SIG-M5 (cell line): ENCODE measurements around the gene GCSAML.
"Not testable (repeated sequence)": the region's sequence is repeated elsewhere in the genome, so short reads cannot be mapped to it uniquely, and the experiment has no call there.

Experiments
- DNase-seq: peaks from one replicate; lab custom pipeline; 2025; lab: John Stamatoyannopoulos, UW

GCSAML gene

DNA sequence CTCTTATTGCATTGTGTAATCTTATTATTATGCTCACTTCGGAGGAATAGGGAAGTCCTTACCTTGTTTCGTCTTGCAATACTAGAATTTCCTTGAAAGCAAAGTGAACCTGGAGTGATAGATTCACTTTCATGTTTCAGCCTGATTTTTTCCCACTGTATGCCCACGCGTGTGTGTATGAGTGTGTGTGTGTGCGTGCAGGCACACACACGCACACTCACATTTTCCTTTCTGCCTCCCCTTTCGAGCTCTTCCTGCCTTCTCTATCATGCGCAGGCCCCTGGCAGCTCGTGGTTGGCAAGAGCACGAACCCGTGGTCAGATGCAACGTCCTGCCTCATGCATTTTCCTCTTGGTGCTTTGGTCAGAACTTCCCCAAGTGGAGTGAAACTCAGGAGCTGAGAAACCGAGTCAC lies at the start of gene GCSAML:
Gene GCSAML, plus strand, starts transcription at position 366 of the 414 bp plus-strand sequence. CDS start 58 bp downstream, outside the sequence.
- DNase-seq: no peak

DNA sequence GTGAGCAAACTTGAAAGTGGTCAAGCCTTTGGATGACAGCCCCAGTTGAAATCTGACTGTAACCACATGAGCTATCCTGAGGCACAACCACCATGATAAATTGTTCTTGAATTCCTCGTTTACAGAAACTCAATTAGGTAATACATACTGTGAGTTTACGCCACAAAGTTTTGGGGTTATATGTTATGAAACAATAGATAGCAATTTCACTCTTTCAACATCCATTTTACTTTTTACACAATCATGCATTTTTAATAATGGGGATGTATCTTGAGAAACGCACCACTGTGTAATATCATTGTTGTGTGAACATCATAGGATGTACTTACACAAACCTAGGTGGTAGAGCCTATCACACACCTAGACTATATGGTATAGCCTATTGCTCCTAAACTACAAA lies 48.1 kb upstream of the GCSAML start:
- DNase-seq: no peak

DNA sequence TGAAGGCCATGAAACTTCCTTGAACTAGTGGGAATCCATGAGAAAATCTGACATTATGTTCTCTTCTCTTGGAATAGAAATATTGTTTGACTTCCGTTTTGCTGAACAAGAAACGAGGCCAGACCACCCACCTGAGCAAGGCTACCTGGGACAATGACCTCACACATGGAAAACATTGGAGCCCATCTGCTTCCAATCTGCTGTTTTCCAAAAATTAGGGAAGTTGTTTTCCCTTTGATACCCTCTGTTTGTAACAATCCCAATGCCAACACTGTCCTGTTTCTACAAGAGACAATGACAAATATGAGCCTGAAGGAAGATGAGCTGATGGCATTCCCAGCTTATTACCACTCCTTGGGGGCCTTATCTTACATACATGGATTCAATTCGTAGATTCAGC lies 42.1 kb upstream of the GCSAML start:
- no peak for DNase-seq

DNA sequence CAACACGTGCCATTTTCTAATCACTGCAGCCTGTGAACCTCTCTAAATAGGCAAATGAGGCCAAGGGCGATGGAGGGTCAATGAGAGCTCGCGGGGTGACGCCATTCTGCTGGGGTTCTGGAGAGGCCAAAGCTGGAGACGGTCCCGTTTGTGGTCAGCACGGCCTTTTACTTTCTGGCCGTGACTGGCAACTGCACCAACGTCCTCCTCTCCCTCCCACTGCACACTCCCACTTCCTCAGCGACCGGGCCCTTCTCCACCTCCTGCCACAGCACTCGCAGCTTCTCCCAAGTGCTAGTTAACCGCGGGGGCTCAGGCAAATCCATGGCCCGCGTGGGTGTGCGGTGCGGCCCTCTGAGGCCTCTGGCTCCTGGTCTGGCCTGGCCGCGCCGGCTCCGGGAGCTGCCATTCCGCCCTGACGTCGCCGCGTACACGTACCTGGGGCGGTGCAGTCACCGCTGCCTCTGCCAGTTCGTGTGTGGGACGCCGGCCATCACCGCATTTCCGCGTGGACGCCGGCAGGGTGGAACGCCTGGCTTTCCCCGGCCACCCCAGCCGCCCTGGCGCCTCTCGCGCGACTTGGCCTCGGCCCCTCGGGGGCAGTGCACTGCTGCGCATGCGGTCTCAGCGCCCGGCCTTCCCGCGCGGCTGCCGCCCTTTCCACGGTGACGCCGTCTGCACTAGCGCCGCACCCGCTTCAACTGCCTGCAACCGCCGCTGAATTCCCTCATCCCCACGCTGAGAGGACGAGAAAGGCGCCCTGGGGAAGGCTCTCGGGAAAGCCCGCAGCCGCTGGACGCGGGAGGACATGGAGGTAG lies 30.9 kb upstream of the GCSAML start:
- DNase-seq: no peak

DNA sequence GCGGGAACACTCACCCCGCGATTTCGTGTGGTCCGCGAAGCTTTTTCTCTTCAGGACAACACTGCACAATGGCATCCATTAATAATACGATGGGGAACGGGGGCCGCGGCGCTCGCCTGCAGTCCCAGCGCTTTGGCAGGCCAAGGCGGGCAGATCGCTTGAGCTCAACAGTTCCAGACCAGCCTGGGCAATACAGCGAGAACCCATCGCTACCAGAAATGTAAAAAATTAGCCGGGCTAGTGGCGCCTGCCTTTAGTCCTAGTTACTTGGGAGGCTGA lies 30.4 kb upstream of the GCSAML start:
- DNase-seq: no peak

DNA sequence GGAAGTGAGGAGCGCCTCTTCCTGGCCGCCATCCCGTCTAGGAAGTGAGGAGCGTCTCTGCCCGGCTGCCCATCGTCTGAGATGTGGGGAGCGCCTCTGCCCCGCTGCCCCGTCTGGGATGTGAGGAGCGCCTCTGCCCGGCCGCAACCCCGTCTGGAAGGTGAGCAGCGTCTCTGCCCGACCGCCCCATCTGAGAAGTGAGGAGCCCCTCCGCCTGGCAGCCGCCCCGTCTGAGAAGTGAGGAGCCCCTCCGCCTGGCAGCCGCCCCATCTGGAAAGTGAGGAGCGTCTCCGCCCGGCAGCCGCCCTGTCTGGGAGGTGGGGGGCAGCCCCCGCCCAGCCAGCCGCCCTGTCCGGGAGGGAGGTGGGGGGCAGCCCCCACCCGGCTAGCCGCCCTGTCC lies 27.0 kb upstream of the GCSAML start:
- not testable (repeated sequence) for DNase-seq

DNA sequence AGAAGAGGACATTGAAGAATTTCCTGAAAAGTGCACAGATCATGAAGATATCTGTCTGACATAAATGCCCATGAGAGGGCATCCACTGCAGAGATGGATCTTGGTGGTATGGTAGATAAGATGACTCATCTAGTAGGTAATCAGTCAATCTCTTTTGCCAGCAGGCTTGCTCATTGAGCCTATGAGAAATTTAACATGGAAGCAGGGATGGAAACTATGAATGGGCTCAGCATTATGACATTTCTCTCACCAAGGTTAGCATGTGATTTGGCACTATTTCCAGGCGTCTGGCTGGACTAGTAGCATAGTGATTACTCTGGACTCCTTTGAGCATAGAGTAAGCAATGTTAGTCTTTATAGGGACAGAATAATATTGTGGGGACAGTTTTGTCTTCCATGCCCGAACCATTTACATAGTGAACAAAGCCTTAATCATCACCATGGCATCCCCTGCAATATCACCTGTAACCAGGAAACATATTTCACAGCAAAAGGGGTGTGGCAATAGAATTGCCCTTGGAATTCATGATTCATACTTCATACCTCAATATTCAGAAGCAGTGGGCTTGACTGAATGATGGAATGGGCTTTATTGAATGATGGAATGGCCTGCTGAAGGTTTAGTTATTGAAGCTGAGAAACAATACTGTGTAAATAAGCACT lies 20.0 kb upstream of the GCSAML start:
- DNase-seq: no peak

DNA sequence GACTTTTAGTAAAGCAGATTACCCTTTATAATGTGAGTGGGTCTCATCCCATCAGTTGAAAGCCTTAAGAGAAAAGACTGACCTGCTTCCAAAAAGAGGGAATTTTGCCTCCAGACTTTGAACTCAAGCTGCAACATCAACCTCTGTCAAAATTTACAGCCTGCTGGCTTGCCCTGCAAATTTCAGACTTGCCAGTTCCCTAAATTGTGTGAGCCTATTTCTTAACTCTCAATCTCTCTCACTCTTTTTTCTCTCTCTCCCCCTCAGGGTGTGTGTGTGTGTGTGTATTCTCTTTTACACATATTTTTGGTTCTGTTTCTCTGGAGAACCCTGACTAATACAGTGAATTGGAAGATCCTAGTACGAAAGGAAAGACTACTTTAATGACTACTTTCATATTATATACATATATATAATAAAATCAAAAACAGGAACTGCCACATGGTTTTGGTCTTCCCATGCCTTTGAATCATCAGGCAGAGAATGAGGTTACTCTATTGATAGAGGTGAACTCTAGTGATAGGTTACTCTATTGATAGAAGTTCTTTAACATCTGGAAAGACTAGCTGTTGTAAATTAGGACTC lies 19.1 kb upstream of the GCSAML start:
- no peak for DNase-seq

DNA sequence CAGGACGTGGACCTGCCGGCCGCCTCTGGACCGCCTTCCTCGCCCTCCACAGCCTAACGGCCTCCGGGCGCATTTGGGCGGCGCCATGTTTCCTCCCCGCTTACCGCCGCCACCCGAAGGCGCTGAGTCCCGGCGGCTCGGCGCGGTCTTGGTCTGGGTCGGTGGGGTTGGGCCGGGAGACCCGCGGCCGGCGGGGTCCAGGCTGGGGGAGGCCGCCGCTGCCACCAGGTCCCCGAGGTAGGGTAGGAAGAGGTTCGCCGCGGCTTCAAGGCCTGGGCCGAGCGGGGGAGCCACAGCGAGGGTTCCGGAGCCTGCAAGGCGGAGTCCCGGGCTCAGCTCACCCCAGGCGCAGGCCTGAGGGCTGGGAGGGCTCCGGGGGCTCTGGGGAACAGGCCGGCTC lies 18.1 kb upstream of the GCSAML start:
- no peak for DNase-seq

DNA sequence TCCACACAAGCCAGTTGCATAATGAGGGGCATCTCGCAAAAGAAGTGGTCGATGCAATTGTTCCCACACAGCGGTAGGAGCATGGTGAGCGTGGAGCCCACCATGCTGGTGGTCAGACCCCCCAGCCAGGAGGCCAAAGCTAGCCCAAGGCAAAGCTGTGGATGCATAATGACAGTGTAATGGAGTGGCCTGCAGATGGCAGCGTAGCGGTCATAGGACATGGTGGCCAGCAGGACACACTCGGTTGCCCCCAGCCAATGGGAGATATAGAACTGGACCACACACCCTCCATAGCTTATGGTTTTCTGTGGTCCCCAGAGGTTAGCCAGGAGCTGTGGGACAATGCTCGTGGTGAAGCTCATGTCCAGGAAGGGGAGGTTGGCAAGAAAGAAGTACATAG lies 17.0 kb upstream of the GCSAML start:
- DNase-seq: no peak

DNA sequence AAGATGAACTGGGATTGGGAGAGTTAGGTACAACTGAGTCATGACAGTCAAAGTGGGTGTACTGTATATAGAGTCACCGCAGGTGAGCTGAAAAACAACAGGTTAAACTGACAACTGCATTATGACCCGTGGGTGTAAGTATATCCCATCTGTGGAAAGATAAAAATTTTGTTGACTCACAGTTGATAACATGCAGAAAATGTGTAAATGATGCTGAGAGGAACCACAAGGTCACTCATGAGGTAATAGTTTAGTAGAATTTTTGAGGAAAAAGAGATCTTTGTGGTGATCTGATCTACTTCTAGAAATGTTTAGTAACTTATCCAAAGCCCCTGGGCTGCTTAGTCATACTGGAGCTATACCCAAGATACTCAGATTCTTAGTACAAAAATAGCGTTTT lies 13.5 kb upstream of the GCSAML start:
- DNase-seq: no peak

DNA sequence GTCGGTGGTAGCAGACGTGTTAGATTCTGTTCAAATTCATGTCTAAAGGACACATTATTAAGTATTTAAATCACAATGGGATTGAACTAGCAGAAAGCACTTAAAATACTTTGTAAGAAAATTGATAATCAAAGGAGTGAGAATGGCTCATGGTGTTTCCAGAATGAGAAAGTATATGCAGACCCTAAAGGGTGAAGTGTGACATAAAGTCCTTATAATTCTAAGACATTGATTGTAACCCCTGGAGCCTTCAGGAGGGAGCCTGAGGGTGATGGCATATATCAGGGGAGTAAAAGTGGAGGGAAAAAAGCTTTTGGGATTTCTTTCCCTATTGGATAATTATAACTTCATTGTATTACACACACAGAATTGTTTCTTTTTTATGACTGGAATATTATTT lies 12.6 kb upstream of the GCSAML start, which contains the start of gene OR2C3:
Gene OR2C3, minus strand, starts transcription at position 101 of the 400 bp plus-strand sequence. CDS start 3,929 bp downstream, outside the sequence.
- no peak for DNase-seq

DNA sequence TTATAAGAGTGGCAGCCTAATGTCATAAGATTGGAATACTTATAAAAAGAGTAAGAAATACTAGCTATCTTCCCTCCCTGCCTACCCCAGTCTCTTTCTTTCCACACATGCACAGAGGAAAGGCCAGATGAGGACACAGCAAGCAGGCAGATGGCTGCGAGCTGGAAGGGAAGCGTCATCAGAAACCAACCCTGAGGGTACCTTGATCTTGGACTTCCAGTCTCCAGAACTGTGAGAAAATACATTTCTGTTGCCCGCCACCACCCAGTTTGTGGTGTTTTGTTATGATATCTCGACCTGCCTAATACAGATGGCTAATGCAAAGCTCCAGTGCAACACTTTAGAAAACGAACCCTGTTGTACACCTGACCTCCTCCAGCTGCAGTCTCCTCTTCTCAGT lies 10.4 kb upstream of the GCSAML start:
- no peak for DNase-seq

DNA sequence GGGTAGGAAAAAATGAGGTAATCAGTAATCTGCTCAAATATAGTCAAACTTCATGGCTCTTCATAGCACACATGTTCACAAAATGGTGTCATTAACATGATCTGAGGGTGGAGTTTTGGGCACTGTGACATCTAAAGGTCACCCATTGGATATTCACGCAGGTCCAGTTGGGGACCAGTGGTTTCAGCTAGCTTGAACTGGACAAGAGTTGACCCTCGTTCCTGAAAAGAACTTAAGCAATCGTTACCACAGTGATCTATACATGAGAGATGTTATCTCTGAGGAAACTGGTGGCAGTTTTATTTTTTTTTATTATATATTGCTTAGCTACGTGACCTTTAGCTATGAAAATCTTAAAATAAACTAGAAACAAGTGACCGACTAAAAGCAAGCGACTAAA lies 9.7 kb upstream of the GCSAML start:
- no peak for DNase-seq

DNA sequence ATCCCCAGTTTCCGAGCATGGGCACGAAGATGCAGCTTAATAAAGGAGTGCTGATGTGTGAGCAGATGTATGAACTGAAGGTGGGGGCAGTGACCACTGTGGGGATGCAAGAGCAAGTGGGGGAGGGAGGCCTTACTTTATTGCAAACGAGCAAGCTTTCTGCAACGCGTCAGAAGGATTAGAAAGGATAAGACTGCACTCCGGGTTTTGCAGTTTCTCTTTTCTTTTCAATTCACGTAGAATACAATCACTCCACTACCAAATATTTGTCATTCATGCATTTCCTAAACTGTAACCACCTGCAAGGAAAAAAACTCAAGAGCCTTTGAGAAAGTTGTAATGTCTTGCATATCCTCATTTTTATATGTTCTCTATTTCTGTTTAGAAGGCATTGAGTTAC lies 8.4 kb upstream of the GCSAML start:
- no peak for DNase-seq

DNA sequence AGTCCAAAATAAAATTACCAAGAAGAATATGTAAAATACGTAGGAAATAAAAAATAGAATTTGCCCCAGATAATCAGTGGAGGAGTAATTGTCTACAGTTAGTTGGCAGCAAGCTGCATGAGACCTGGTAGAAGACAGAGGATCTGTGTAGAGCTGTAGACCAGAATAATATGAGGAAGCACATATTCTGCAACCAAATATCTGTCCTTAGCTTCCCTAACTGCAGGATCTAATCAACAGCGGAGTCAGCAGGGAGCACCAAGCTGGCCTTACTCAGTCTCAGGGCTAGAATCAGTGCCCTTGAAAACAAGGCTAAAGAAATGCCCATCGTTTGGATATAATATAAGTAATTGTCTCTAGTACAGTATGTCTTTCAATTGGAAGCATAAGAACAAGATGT lies 6.1 kb upstream of the GCSAML start:
- DNase-seq: no peak

DNA sequence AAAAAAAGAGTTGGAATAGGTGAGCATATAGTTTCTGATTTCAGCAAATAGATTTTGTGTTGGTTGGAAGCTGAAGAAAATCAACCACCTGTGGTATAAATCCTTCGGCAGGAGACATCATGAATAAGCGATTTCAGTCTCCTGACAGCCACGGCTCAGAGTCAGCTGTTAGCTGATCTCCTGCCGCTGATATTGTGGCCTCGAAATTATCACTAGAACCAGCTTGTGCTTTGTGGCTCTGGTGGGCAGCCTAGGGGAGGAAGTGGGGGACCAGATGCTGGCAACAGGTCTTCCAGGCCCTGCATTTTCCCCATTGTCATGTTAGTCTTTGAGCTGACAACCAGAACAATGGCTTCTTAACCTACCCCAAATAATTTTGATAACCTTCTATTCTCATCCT lies 842 bp upstream of the GCSAML start:
- no peak for DNase-seq

DNA sequence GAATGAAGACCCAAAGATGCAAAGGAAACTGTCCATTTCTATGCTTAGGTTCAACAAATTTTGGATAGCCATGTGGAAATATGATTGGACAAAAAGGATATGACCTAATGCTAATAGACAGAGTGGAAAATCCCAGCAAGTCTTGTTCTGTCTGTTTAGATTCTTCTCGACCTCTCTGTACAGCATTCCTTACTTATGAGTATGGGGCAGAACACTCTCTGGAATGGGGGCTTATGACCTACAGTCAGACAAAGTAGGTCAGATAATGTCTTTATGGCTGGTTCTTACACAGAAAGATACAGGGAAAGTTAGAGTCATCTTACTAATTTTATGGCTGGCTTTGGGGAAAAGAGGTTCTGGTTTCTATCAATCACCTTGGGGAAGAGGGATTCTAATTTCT lies 2.8 kb downstream of the GCSAML start:
- DNase-seq: no peak

DNA sequence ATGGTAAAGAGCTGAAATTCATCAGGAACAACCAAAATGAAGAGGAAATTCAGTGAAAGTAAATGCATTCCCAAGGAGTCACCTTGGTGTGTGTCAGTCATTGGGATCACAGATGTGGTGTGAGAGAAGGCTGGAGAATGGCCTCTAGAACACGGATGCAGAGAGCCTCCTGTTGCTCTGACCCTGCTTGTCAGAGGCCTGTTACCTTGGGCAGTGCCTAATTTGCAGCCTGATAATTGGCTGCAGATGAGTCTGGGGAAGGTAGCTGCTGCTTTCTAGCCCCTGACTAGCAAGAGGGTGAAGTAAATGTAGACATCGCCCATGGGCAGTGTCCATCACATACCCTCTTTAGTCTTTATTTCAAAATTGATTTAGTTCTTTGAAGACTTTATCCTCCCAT lies 3.3 kb downstream of the GCSAML start:
- DNase-seq: no peak

DNA sequence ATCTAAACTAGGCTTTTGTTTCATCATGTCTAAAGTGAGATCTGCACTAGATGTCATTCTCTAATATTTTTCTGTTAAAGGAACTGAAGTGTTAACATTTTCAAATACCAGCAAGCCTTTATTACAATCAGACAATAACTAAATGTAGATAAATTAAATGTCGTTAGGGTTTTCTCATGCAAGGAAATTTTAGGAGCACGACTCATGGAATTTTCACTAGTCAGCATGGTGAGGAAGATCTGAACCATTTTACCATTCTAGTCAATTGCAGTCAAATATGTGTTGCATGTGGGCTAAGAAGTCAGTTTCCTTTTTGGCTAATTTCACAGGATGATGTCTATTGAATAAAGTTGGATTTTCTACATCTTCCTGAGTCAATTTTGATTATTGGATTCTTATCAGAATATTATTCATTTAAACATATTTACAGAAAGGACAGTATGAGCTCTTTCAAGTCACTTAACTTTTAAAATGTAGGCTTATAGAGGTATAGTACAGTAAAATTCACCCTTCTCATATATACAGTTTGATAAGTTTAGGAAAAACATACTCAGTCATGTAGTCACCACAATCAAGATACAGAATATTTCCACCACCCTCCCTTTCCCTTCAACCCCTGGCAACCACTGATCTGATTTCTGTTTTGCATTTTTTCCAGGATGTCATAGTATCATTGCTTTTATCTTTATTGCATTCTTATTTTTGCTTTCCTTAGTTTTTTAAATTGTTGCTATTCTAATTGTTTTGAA lies 9.2 kb downstream of the GCSAML start:
- no peak for DNase-seq

DNA sequence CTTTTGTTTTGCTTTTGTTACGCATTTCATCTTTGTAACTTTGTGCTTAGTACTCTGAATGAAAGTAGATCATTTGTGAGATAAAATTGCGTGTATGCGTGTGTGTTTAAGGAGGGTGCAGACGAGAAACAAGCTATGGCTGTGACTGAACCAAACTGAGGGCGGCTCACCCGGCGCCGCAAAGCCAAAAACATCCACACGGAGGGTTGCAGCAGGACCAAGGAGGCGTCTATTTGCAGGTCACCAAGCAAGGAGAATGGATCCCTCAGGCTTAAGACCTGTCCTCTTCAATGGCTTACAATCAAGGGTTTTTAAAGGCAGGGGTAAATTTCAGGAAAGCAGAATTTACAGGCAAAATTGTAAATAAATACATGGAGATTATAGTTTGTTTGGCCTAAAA lies 12.8 kb downstream of the GCSAML start:
- DNase-seq: no peak

DNA sequence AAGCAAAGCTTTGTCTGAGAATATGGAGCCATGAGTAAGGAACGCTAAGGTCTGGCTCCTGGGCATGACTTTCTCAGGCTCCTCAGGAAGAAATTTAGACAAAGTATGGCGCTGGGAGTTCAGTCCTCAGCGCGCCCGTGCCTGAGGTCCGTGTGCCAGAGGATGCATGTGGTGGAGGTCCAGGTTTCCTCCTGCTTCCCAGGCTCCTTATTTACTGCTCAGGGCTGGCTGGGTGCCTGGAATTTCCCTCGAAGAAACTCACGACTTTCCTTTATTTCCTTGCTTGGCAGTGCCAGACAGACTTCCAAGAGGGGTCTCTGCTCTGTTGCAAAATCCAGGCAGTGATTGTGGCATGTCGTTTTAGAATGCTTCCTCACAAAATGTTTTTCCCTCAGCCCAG lies 13.3 kb downstream of the GCSAML start:
- DNase-seq: no peak

DNA sequence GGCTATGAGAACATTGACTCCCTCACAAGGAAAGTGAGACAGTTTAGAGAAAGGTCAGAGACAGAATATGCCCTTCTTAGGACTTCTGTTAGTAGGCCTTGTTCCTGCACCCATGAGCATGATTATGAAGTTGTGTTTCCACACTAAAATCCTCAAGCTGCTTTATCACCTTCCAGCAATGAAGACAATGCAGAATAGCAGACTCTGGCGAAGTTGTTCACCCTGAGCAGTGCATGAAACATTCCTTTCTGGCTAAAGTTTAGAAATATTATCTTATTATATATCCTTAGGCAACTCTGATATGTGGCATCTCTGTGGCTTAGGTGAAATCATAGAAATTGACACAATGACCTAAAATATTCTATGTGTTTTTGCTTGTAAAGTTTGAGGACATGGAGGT lies 25.3 kb downstream of the GCSAML start:
- DNase-seq: no peak
